Left renal pelvis (tissue), 4 donors: ENCODE results near the gene DSCAM. TPM values are rescaled to one million over a fixed set of nuclear protein-coding genes. Genes with fewer than 3 reads are reported as not detected.
"Not testable (repeated sequence)": the region's sequence is repeated elsewhere in the genome, so short reads cannot be mapped to it uniquely, and the experiment has no call there.

Source experiments
- DNase-seq, 4 donors: peaks; one replicate each; pipeline ENCODE4 v3.0.0-alpha.2; 2013; ENCODE audit warnings: low read depth in 4 of 4, low spot score in 3 of 4
- polyA plus RNA-seq, 4 donors: library from polyadenylated mRNA; unstranded; fragments of 120-200 nt; gene quantifications; one replicate each; pipeline ENCODE4 v1.2.1, GENCODE V29; 2013; ENCODE audit not compliant: insufficient read length in 4 of 4

The DSCAM gene
- polyA plus RNA-seq, 4 donors, result 0.06 to 0.14 (median 0.09) TPM

DNA sequence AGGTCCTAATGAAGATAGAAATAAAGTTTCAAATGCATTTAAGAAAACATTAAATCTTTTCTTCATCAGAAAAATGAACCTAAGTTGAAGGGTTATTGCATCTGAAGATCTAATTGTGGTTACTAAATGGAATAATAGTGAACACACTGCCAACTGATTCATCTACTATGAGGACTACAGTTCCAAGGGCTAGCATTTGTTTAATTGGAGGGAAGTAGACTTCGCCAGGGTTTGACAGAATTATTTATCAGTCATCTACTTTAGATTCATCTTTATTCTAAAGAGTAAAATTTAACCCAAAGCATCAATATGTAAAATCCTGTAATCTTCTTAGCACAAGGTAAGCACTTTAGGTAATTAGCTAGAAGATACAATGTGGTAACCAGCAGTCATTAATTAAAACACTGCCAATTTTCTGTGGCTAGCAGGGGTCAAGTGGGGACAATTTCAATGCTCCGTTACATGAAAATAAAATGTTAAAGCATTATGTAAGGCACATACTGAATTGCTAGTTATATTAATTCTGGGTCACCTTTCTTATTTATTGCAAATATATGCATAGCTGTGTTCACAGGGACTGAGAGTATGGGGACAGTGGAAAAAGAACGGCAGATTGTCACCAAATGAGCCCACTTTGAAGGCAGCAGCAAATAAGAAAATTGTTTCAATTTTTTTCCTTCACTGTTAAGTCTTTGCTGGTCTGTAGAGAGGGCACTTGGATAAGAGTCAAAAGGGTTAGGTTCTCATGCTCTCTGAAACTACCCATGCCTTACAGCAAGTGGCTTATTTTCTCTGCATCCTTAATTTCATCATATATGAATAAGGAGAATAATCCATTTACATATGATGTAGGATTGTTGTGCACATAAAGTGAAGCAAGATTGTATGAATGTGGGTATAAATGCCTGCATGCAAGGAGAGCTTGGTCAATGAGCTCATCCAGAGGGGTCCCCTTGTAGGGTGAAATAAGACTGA lies 563.8 kb downstream of the DSCAM start:
- DNase-seq, result no peak

- DNase-seq, result no peak
These were observed 568.6 kb downstream of the DSCAM start for GRCh38 chr21:40278345-40278744.

- DNase-seq, result no peak
These were observed 571.0 kb downstream of the DSCAM start for GRCh38 chr21:40276001-40276400.

DNA sequence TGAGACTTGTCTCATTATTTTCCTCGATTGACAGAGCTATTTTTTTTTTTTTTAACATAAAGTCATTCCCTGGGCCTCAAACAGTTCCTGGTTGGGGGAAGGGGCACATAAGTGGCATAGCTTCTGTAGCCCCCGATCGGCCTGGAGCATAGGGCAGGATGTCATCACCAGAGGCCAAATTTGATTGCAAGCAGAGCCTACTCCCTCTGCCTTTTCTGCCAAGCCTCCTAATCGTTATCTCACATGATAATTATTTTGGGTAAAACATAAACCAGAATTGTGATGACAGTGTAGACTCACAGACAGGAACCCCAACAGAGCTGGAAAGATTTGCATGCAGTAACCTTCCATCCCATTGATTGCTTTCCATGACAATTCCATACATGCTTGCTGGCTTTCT lies 574.9 kb downstream of the DSCAM start:
- no peak for DNase-seq

- no peak for DNase-seq
These were observed 575.8 kb downstream of the DSCAM start for GRCh38 chr21:40271164-40271563.

GRCh38 chr21:40270047-40270446 lies 576.9 kb downstream of the DSCAM start:
- no peak for DNase-seq

DNA sequence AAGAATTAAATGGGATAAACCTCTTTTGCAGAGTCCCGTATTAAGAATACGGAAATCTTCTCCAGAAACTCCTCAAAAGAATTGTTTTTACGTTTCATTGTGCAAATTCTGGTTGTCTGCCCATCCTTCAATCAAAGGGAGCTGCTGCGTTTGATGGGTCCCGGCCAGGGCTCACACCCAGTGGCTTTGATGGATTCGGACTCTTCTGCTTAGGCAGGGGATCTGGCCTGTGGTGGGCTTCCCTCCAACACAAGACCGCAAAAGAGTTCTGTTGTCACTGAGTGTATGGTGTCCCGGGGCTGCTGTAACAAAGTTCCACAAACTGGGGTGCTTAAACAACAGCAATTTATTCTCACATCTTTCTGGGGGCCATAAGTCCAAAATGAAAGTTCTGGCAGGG lies 577.7 kb downstream of the DSCAM start:
- DNase-seq, result no peak

GRCh38 chr21:40258456-40258855 lies 588.5 kb downstream of the DSCAM start:
- DNase-seq, result not testable (repeated sequence)

GRCh38 chr21:40257342-40257741 lies 589.6 kb downstream of the DSCAM start:
- no peak for DNase-seq

GRCh38 chr21:40255518-40256444 lies 591.2 kb downstream of the DSCAM start:
- no peak for DNase-seq

GRCh38 chr21:40254540-40255465 lies 592.2 kb downstream of the DSCAM start:
- DNase-seq, result no peak

DNA sequence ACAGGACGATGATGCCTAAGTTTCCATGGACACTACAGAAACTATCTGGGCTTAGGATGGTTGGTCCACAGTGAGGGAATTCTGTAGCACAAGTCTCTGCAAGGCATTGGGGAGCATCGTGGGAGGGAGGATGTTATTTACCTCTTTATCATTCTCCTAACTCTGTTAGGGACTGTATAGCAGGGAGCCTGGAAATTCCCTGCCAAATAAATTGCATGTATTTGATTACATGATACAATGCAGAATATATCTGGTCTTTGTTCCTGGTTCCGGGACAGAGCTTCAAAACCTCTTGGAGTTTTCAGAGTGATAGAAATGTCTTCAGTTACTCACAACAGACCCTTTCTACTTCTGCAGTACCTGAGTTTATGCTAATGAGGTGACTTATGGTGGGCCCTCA lies 593.8 kb downstream of the DSCAM start:
- no peak for DNase-seq

DNA sequence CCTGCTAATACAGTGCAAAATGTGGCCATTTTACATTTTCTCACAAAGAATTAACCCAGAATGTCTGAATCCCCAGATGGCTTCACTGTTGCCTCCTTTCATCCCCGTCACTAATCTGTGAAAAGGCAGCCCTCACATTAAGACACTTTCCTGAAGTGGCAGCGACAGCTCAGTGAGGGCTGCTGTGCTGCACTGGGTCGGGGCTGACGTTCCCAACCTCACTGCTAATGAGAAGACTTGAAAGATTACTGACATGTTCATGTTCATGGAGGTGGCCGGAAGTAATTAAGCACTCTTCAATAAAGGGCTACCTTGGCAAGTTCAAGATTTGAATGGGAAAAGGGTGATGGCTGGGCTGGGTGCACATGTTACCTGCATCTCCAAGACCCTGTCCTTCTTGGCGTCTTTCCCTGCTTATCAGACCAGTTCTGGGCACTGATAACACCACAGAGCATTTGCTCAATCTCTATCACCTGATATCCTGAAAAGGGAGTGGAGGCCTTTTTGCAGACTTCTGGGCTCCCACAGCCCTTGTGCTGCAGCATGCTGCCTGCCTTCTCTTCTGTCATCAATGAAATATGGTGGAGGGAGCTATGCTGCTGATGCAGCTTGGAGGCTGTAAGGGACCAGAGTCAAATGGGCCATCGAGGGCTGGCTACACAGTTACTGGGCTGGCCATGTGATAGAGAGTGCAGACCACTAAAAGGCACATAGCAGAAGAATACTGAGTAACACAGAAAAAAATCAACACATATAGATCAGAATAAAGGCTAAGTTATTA lies 596.3 kb downstream of the DSCAM start:
- DNase-seq, result no peak

DNA sequence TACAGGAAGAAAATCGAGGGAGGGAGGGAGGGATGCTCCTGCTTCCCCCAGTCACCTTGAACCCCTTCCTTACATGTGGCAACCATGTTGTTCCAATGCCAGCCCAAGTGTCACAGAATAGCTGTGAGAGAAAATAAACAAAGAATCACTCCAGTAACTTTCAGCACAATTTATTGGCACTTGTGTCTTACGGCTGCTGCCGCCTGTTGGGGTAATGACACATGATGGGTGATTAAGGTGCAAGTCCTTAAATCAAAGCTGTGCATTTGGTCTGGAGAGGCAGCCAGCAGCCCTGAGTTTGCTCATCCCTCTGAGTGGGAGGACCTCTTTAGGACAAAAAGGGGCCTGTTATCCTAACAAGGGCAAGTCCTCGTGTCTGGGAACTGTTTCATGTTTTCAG lies 602.0 kb downstream of the DSCAM start:
- peak in 1 of 4 donors; percentile 39 for DNase-seq

DNA sequence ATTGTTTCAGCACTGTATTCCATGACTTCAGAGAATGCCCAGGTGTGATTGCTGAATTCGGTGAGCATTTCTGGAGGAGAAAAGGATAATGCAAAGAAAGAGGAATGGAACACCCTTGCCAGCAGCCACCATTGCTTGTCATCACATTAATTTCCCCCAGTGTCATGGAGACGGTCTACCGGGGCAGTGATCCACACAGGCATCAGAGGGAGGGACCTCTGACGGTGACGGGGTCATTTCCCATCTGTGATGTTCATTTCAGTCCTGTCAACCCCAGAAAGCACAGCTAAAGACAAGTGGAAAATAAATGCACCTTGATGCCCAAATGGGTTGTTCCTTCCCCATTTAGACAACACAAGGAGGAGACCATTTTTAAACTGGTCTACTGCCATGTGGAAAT lies 603.3 kb downstream of the DSCAM start:
- no peak for DNase-seq

DNA sequence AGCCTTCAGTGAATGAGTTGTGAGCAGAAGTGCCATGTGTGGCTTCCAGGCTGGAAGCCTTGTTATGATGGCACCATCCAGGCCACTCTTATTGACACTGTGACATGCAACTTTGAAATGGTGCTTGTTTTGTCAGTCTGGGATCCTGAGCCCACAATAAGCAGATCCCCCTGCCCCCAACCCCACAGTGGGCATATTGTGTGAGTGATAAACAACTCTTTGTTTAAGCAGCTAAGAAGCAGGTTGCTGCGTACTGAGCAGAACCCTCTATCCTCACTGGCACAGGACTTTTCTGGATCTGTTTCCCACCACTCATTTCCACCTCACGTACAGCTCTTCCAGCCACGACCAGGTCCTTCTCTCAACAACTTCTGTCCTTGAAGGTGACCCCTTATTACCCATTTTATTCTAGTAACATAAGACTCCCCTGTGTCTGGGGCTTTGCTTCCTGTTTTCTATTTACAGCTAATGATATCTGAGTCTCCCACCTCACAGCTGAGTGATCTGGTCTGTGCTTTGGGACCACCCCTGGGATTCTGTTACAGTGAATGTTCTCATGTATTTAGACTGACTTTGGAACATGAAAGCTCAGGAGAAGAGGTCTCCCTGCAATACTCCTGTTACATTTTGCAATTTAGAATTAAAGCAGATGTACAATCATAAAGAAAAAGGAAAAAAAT lies 604.2 kb downstream of the DSCAM start:
- no peak for DNase-seq

DNA sequence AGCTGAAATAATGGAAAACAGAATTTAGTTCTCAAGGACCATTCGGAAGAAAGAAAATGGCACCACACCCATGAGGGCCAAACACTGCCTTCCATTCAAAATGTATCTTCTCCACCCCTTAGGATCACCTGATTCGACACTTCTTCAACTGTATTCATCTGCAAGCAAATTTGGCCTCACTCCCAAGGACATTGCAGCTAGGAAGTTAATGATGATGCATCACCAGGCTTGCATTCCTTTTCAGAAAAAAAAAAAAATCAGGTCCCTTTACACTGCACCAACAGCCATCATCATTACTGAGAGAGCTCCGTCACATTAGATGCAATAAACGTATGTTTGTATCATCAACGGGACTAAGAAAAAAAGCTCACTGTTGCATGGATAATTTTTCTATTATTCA lies 611.4 kb downstream of the DSCAM start:
- DNase-seq, result no peak

- DNase-seq, result no peak
These were observed 615.0 kb downstream of the DSCAM start for GRCh38 chr21:40231979-40232378.

DNA sequence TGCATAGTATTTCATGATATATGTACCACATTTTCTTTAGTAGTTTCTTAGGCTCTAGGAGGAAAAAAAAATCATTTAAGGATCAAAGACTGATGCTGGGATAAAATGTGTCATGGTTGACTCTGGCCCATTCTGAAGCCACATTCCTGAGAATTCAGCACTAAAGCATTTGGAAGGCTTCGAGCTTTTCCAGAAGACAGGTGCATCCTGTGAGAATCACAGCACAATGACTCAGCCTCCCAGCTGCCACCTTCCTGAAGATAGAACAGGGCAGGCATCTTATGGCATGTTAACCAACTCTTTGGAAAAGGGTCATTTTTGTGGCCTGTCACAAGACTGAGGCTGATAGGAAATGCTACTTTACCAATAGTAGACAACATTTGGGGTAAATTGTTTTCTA lies 619.9 kb downstream of the DSCAM start:
- no peak for DNase-seq
